NCI-H146 treated with DMSO at 0.1 percent for 48 hours (cell line): Measurements from ENCODE around the gene COPS4.
"Not testable (repeated sequence)": the region's sequence is repeated elsewhere in the genome, so short reads cannot be mapped to it uniquely, and the experiment has no call there.

ENCODE experiments used
- DNase-seq: peaks from one replicate; lab custom pipeline; 2025; ENCODE audit not compliant: unreplicated experiment; lab: John Stamatoyannopoulos, UW

The COPS4 gene

DNA sequence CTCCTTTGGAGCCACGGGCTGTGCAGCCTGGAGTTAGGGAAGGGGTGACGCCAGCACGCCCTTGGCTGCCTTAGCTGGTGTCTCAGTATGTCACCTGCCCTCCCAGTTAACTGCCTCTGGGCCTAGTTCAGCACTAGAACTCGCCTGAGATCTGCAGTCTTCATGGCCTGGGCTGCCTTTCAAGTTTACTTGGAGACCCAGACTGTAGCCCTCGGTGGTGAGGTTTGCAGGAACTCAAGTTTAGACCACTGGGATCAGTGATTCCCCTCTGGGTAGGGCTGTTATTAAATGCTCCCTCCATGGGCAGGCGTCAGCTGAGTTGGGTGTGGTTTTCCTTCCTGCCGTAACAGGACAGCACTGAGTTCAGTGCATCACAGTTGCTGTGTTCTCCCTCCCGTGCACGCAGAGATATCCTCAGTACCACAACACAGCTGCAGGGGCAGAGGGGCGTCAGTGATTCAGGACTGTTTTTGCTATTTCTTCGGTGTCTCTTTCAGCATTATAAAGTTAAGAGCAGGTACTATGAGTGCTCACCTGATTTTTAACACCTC, 49.0 kb downstream of the COPS4 start:
- no peak for DNase-seq

GRCh38 chr4:83084956-83085355, 50.0 kb downstream of the COPS4 start:
- DNase-seq: not testable (repeated sequence)

- no peak for DNase-seq
Observed at GRCh38 chr4:83089410-83090157, 54.6 kb downstream of the COPS4 start.

GRCh38 chr4:83093060-83093640, 58.2 kb downstream of the COPS4 start:
- no peak for DNase-seq

GRCh38 chr4:83096397-83096796, 61.4 kb downstream of the COPS4 start:
- no peak for DNase-seq

- DNase-seq: no peak
Observed at GRCh38 chr4:83104991-83105390, 70.0 kb downstream of the COPS4 start.

- DNase-seq: no peak
Observed at GRCh38 chr4:83107631-83108030, 72.6 kb downstream of the COPS4 start.

DNA sequence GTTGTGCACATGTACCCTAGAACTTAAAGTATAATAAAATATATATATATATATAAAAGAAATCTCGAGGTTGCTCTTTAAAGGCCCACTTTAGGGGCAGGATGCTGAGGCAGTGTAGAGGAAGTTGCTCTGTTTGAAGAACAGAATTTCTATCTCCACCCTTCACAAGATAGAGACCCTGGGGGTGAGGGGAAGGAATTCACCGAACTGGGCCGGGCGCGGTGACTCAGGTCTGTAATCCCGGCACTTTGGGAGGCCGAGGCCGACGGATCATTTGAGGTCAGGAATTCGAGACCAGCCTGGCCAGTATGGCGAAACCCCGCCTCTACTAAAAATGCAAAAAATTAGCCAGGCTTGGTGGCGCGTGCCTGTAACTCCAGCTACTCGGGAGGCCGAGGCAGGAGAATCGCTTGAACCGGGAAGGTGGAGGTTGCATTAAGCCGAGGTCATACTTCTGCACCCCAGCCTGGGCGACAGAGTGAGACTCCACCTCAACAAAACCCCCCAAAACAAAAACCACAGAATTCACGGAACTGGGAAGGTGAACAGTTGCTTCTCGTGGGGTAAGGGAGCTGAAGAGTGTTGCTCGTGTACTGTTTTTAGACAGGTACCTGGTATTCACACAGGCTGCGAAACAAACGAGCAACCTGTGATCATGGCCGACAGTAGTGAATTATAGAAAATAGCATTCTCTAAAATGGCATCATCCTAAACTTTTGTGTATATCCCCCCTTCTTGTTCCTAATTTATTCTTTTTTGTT, 73.3 kb downstream of the COPS4 start:
- DNase-seq: no peak

- DNase-seq: peak; percentile 38
Observed at GRCh38 chr4:83109480-83110222, 74.7 kb downstream of the COPS4 start.

GRCh38 chr4:83110223-83110945, 75.4 kb downstream of the COPS4 start:
- DNase-seq: peak; percentile 45

GRCh38 chr4:83110970-83111750, 76.2 kb downstream of the COPS4 start:
- DNase-seq: no peak

- not testable (repeated sequence) for DNase-seq
Observed at GRCh38 chr4:83111751-83112141, 76.8 kb downstream of the COPS4 start.

- no peak for DNase-seq
Observed at GRCh38 chr4:83112231-83112630, 77.2 kb downstream of the COPS4 start.

- no peak for DNase-seq
Observed at GRCh38 chr4:83112678-83113428, 77.9 kb downstream of the COPS4 start.

GRCh38 chr4:83113429-83113786, 78.4 kb downstream of the COPS4 start:
- no peak for DNase-seq

DNA sequence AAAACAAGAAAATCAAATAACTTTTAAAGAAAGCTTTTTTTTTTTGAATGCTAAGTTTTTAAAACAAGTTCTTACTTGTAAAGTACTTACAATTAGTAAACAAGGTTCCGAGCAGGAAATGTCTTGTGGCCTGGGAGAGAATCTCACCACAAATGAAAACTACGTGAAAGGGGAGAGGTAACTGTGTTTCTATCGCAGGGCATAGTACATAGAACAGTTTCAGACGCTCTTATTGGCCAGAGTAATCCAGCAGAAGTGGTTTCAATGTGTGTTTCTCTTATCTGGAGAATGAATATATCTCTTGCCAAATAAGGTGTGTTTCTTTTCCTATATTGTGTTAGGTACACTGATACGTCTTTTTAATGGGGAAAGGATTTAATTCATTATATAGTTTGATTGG, 79.6 kb downstream of the COPS4 start, which contains the start of gene PLAC8:
TSS of gene PLAC8 (minus strand) at position 154 of the 400 bp plus-strand sequence. CDS start 6,808 bp downstream, outside the sequence.
- no peak for DNase-seq

- DNase-seq: no peak
Observed at GRCh38 chr4:83115000-83115399, 80.0 kb downstream of the COPS4 start.

- DNase-seq: no peak
Observed at GRCh38 chr4:83115656-83116285, 80.8 kb downstream of the COPS4 start.
